Psoas muscle (tissue), 8 donors: ENCODE data around the gene PPOX. TPM values are rescaled to one million over a fixed set of nuclear protein-coding genes. Genes with fewer than 3 reads are reported as not detected.

Experiments
- ATAC-seq, 4 donors: fragments of 200-7000 bp; cut with Tn5 transposase; one replicate each; pipeline ENCODE4 v1.9.1; 2020; ENCODE audit warnings: moderate library complexity in 3 of 4, mild to moderate bottlenecking in 2 of 4
- DNase-seq, 2 donors: peaks; one replicate each; pipeline ENCODE4 v3.0.0-alpha.2; 2020
- H3K27ac ChIP-seq: fragments of 200-600 bp; one replicate; pipeline ENCODE4 v1.8.0; 2022
- H3K27me3 ChIP-seq, 3 donors: fragments of 200-600 bp in 1 of 3; one replicate each; pipeline versions ENCODE4 v1.6.1 to v1.8.0; 2013 to 2022; ENCODE audit warnings: low read length in 2 of 3, mild to moderate bottlenecking in 2 of 3, moderate library complexity in 1 of 3; ENCODE audit not compliant: insufficient read depth in 3 of 3
- H3K36me3 ChIP-seq, 2 donors: fragments of 200-600 bp in 1 of 2; one replicate each; pipeline versions ENCODE4 v1.6.1 to v1.8.0; 2013 to 2022; ENCODE audit warnings: low read depth in 1 of 2, mild to moderate bottlenecking in 1 of 2, moderate library complexity in 1 of 2; ENCODE audit not compliant: insufficient read depth in 1 of 2
- H3K4me1 ChIP-seq: fragments of 200-600 bp; one replicate; pipeline ENCODE4 v1.8.0; 2022
- H3K4me3 ChIP-seq: fragments of 200-600 bp; one replicate; pipeline ENCODE4 v1.8.0; 2022; ENCODE audit warnings: mild to moderate bottlenecking
- H3K9me3 ChIP-seq: fragments of 200-600 bp; one replicate; pipeline ENCODE4 v1.8.0; 2022
- CTCF ChIP-seq: fragments of 200-600 bp; IDR thresholded peaks from one replicate; pipeline ENCODE4 v1.8.0; 2022; ENCODE audit warnings: antibody characterized with exemption
- WGBS, 3 donors: extraction: QIAGEN DNeasy Blood & Tissue Kit; methylation state at CpG; one replicate each; pipeline versions ENCODE4 v1.1.6 to v1.1.7; 2013; 5-methylcytosine and 5-hydroxymethylcytosine counted together
- intact Hi-C, 2 donors: fragments of 100-400 bp; cut with DNase I; formaldehyde crosslinking; loops; one replicate each; pipeline versions ENCODE4 v1.11.0 to v1.14.2; 2022
- polyA plus RNA-seq, 3 donors: library from polyadenylated mRNA; stranded (reverse); fragments of 200-250 nt; gene quantifications; one replicate each; pipeline ENCODE4 v1.2.3, GENCODE V29; 2013
- total RNA-seq, 4 donors: library from RNA; stranded (reverse); fragmentation: NEBNext Ultra II Directional in 2 of 4; extraction: Animal tissue kit (Norgen Biotek cat#: 25700) in 2 of 4; gene quantifications; one replicate each; pipeline versions ENCODE4 v1.2.1 to v1.2.4, GENCODE V29; 2021 to 2023
- donor health status: healthy with polysubstance abuse.
- donor health status: DM: no; HTN: no; CAD: no; lungs with moderate emphysema.
- donor health status: Bipolar disorder and iron deficiency.
- donor health status: healthy.
- donor health status: DM: yes; HTN: yes; CAD: no.
- donor health status: DM: no; HTN: no; CAD: no.
- donor health status: DM: no; HTN: no; CAD: no.
- donor health status: DM: yes; HTN: yes; CAD: no.

PPOX gene
- total and polyA plus RNA-seq, 7 donors = 4.8 to 13.1 (median 7.4) TPM

- Histone ChIP-seq H3K27ac (no peak overlapping the region), H3K4me3 (no peak overlapping the region), H3K36me3 (peaks cover 0 to 17% of the 10 kb centered on the region in 2 donors), H3K27me3 (no peaks in the 10 kb centered on the region), H3K4me1 (peaks cover 17% of the 10 kb centered on the region), H3K9me3 (no peaks in the 10 kb centered on the region)
- TF ChIP-seq CTCF = no peak
- 93 to 98% (median 96%) methylated on average over 3 of the region's 3 CpGs for WGBS, 3 donors
- ATAC-seq = no peak
- DNase-seq = peak in 1 of 2 donors; percentile 2
- intact Hi-C loops = no loop called here
Measured at GRCh38 chr1:161179698-161180097, 13.5 kb downstream of the PPOX start.

GRCh38 chr1:161180639-161181038 is 14.4 kb downstream of the PPOX start:
- peaks cover 0 to 8% of the 10 kb centered on the region in 2 donors for H3K36me3 ChIP-seq
- no peak for DNase-seq
- no peak overlapping the region for H3K27ac ChIP-seq
- H3K27me3 ChIP-seq = no peaks in the 10 kb centered on the region
- no peak overlapping the region for H3K4me3 ChIP-seq
- intact Hi-C loops = no loop called here
- H3K4me1 ChIP-seq = peaks cover 21% of the 10 kb centered on the region
- H3K9me3 ChIP-seq = no peaks in the 10 kb centered on the region
- TF ChIP-seq CTCF = peak; percentile 7
- WGBS, 3 donors = 52 to 75% (median 53%) methylated on average over 1 of the region's 1 CpG
- ATAC-seq = no peak

GRCh38 chr1:161182214-161182613 is 16.0 kb downstream of the PPOX start:
- H3K36me3 ChIP-seq = no peaks in the 10 kb centered on the region
- no peak overlapping the region for H3K4me3 ChIP-seq
- intact Hi-C loops = no loop called here
- DNase-seq (peak in 1 of 2 donors; percentile 3), ATAC-seq (no peak)
- TF ChIP-seq CTCF = no peak
- peaks cover 16% of the 10 kb centered on the region for H3K4me1 ChIP-seq
- WGBS, 3 donors = 98 to 100% (median 100%) methylated on average over 1 of the region's 1 CpG
- H3K9me3 ChIP-seq = no peaks in the 10 kb centered on the region
- H3K27me3 ChIP-seq = no peaks in the 10 kb centered on the region
- H3K27ac ChIP-seq = no peak overlapping the region

GRCh38 chr1:161185282-161185682 is 19.1 kb downstream of the PPOX start:
- ATAC-seq (peak; percentile 64 to 79 (median 68)), DNase-seq (peak; percentile 68 to 77)
- peaks cover 16% of the 10 kb centered on the region for H3K4me1 ChIP-seq
- WGBS, 3 donors = 4 to 5% (median 4%) methylated on average over 3 of the region's 3 CpGs
- no peaks in the 10 kb centered on the region for H3K27me3 ChIP-seq
- peak overlapping the region; percentile 69 for H3K27ac ChIP-seq
- TF ChIP-seq CTCF = no peak
- no peaks in the 10 kb centered on the region for H3K9me3 ChIP-seq
- intact Hi-C loops = no loop called here
- H3K36me3 ChIP-seq = no peaks in the 10 kb centered on the region
- no peak overlapping the region for H3K4me3 ChIP-seq

- peaks cover 16% of the 10 kb centered on the region for H3K4me1 ChIP-seq
- peak overlapping the region; percentile 69 for H3K27ac ChIP-seq
- no peak for TF ChIP-seq CTCF
- no peak overlapping the region for H3K4me3 ChIP-seq
- WGBS, 3 donors = 26 to 30% (median 26%) methylated on average over 2 of the region's 2 CpGs
- DNase-seq = peak in 1 of 2 donors; percentile 12
- no peaks in the 10 kb centered on the region for H3K27me3 ChIP-seq
- ATAC-seq = peak in 2 of 4 donors; percentile 12 to 29
- H3K9me3 ChIP-seq = no peaks in the 10 kb centered on the region
- intact Hi-C loops = no loop called here
- no peaks in the 10 kb centered on the region for H3K36me3 ChIP-seq
Measured at GRCh38 chr1:161185732-161186311, 19.6 kb downstream of the PPOX start.
